GM21423 (cell line): Measurements from ENCODE around the gene SH3BP1.

Source experiments
- ATAC-seq: cut with Tn5 transposase; IDR thresholded peaks from one replicate; pipeline ENCODE4 v1.9.1; 2021; ENCODE audit warnings: mild to moderate bottlenecking, moderate library complexity; ENCODE audit not compliant: unreplicated experiment

The SH3BP1 gene

GRCh38 chr22:37616201-37617083, 23.0 kb upstream of the SH3BP1 start:
- ATAC-seq, result no peak

GRCh38 chr22:37617431-37617830, 22.0 kb upstream of the SH3BP1 start:
- ATAC-seq, result no peak

GRCh38 chr22:37618072-37618656, 21.3 kb upstream of the SH3BP1 start:
- no peak for ATAC-seq

- no peak for ATAC-seq
Measured at GRCh38 chr22:37618674-37619073, 20.8 kb upstream of the SH3BP1 start.

GRCh38 chr22:37619991-37620390, 19.5 kb upstream of the SH3BP1 start:
- no peak for ATAC-seq

- ATAC-seq, result no peak
Measured at GRCh38 chr22:37621352-37621860, 18.1 kb upstream of the SH3BP1 start.

GRCh38 chr22:37623075-37624016, 16.1 kb upstream of the SH3BP1 start:
- ATAC-seq, result no peak

- ATAC-seq, result no peak
Measured at GRCh38 chr22:37624017-37624365, 15.5 kb upstream of the SH3BP1 start.

- ATAC-seq, result no peak
Measured at GRCh38 chr22:37624876-37625275, 14.6 kb upstream of the SH3BP1 start.

GRCh38 chr22:37625737-37626136, 13.7 kb upstream of the SH3BP1 start:
- ATAC-seq, result no peak

- ATAC-seq, result no peak
Measured at GRCh38 chr22:37626144-37626543, 13.3 kb upstream of the SH3BP1 start.

- ATAC-seq, result no peak
Measured at GRCh38 chr22:37626556-37627075, 12.9 kb upstream of the SH3BP1 start.

- ATAC-seq, result no peak
Measured at GRCh38 chr22:37627121-37627520, 12.3 kb upstream of the SH3BP1 start.

GRCh38 chr22:37627545-37627944, 11.9 kb upstream of the SH3BP1 start:
- no peak for ATAC-seq

- no peak for ATAC-seq
Measured at GRCh38 chr22:37628830-37629229, 10.6 kb upstream of the SH3BP1 start.

GRCh38 chr22:37629928-37630327, 9.5 kb upstream of the SH3BP1 start:
- no peak for ATAC-seq

- no peak for ATAC-seq
Measured at GRCh38 chr22:37630839-37631435, 8.5 kb upstream of the SH3BP1 start.

GRCh38 chr22:37631448-37632173, 7.9 kb upstream of the SH3BP1 start:
- no peak for ATAC-seq

- no peak for ATAC-seq
Measured at GRCh38 chr22:37632174-37633088, 7.0 kb upstream of the SH3BP1 start.
